ENCODE results near the gene SOCS3.

The SOCS3 gene

DNA sequence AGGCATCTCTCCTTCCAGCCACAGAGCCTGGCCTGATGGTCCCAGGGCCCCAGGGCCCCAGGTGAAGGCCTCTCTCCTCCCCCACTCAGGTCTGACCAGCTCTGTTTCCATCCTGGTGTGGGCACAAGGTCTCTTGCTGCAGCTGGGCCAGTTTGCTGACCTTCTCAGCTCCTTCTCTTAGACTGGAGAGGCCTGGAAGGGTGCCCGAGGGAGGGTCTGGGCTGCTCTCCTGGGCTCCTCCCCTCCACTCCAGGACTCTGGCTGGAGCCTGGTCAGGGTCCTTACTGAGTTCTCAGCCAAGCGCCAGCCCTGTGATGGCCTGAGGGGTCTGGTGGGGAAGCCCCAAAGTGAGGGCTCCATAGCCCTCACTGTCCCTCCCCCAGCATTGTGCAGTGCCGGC, 12.4 kb downstream of the SOCS3 start:
- H3F3A ChIP-seq (ENCODE audit: control insufficient read depth, insufficient read depth): no peaks in the 10 kb centered on the region
- TF ChIP-seq, protein P1, sequence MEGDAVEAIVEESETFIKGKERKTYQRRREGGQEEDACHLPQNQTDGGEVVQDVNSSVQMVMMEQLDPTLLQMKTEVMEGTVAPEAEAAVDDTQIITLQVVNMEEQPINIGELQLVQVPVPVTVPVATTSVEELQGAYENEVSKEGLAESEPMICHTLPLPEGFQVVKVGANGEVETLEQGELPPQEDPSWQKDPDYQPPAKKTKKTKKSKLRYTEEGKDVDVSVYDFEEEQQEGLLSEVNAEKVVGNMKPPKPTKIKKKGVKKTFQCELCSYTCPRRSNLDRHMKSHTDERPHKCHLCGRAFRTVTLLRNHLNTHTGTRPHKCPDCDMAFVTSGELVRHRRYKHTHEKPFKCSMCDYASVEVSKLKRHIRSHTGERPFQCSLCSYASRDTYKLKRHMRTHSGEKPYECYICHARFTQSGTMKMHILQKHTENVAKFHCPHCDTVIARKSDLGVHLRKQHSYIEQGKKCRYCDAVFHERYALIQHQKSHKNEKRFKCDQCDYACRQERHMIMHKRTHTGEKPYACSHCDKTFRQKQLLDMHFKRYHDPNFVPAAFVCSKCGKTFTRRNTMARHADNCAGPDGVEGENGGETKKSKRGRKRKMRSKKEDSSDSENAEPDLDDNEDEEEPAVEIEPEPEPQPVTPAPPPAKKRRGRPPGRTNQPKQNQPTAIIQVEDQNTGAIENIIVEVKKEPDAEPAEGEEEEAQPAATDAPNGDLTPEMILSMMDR (IDR thresholded peaks at IDR 0.05; ENCODE audit: low read depth, low read length, poor library complexity, severe bottlenecking): no peak
- no peak for TF ChIP-seq EZH2phosphoT487 (IDR thresholded peaks at IDR 0.05; ENCODE audit: borderline replicate concordance, low read length)

DNA sequence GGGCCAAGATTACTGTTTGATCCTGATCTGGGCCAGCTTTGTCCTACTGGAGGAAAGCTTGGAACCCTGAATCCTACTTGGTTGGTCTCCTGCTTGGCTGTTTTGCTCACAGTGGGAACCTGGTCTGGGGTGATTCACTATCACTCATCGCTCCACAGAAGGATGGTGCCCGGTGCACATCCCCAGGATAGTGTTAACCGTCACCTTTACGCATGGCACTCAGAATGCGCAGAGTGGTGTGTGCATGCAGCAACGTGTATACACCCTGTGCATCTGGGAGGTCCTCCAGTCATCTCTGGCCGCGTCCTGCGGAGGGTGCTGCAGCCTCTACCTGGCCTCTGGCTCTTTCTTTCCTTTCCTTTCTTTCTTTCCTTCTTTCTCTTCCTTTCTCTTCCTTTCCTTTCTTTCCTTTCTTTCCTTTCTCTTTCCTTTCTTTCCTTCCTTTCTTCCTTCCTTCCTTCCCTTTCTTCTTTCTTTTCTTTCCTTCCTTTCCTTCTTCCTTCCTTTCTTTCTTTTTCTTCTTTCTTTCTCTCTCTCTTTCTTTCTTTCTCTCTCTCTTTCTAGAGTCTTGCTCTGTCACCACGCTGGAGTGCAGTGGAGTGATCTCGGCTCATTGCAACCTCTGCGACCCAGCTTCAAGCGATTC, 13.1 kb downstream of the SOCS3 start:
- no peak for TF ChIP-seq EZH2phosphoT487 (IDR thresholded peaks at IDR 0.05; ENCODE audit: borderline replicate concordance, low read length)
- TF ChIP-seq, protein P1 (IDR thresholded peaks at IDR 0.05; ENCODE audit: low read depth, low read length, poor library complexity, severe bottlenecking): no peak
- H4K20me1 ChIP-seq (ENCODE audit: control insufficient read depth, insufficient read depth, low read depth, low read length): no peaks in the 10 kb centered on the region
- no peaks in the 10 kb centered on the region for H3K9me2 ChIP-seq (replicated peaks; ENCODE audit: control insufficient read depth, low read length)
- peaks cover 83% of the 10 kb centered on the region for H3K27me3 ChIP-seq (ENCODE audit: control insufficient read depth, low read length)
- H3K4me3 ChIP-seq (ENCODE audit: low read length): no peak overlapping the region
- peaks cover 42% of the 10 kb centered on the region for H3K4me1 ChIP-seq (ENCODE audit: control insufficient read depth, low read length)
- no peaks in the 10 kb centered on the region for H3K79me2 ChIP-seq (ENCODE audit: control insufficient read depth, low read length)
- H3F3A ChIP-seq (ENCODE audit: control insufficient read depth, insufficient read depth): no peaks in the 10 kb centered on the region
- no peaks in the 10 kb centered on the region for H3K9me3 ChIP-seq (ENCODE audit: control insufficient read depth, insufficient read depth, low read length)
- no peaks in the 10 kb centered on the region for H3K36me3 ChIP-seq (ENCODE audit: control insufficient read depth, low read length)
- no peak overlapping the region for H3K27ac ChIP-seq (ENCODE audit: low read depth, low read length)
- no peak overlapping the region for H3K4me2 ChIP-seq (ENCODE audit: low read length)

More for the DNA sequence above, 12.4 kb downstream of the SOCS3 start:
- no peaks in the 10 kb centered on the region for H3K36me3 ChIP-seq (ENCODE audit: control insufficient read depth, low read length)
- H3K27ac ChIP-seq (ENCODE audit: low read depth, low read length): no peak overlapping the region
- no peaks in the 10 kb centered on the region for H3K79me2 ChIP-seq (ENCODE audit: control insufficient read depth, low read length)
- no peaks in the 10 kb centered on the region for H4K20me1 ChIP-seq (ENCODE audit: control insufficient read depth, insufficient read depth, low read depth, low read length)
- H3K4me3 ChIP-seq (ENCODE audit: low read length): no peak overlapping the region
- peaks cover 85% of the 10 kb centered on the region for H3K27me3 ChIP-seq (ENCODE audit: control insufficient read depth, low read length)
- no peaks in the 10 kb centered on the region for H3K9me3 ChIP-seq (ENCODE audit: control insufficient read depth, insufficient read depth, low read length)
- peaks cover 43% of the 10 kb centered on the region for H3K4me1 ChIP-seq (ENCODE audit: control insufficient read depth, low read length)
- H3K9me2 ChIP-seq (replicated peaks; ENCODE audit: control insufficient read depth, low read length): no peaks in the 10 kb centered on the region
- H3K4me2 ChIP-seq (ENCODE audit: low read length): no peak overlapping the region

DNA sequence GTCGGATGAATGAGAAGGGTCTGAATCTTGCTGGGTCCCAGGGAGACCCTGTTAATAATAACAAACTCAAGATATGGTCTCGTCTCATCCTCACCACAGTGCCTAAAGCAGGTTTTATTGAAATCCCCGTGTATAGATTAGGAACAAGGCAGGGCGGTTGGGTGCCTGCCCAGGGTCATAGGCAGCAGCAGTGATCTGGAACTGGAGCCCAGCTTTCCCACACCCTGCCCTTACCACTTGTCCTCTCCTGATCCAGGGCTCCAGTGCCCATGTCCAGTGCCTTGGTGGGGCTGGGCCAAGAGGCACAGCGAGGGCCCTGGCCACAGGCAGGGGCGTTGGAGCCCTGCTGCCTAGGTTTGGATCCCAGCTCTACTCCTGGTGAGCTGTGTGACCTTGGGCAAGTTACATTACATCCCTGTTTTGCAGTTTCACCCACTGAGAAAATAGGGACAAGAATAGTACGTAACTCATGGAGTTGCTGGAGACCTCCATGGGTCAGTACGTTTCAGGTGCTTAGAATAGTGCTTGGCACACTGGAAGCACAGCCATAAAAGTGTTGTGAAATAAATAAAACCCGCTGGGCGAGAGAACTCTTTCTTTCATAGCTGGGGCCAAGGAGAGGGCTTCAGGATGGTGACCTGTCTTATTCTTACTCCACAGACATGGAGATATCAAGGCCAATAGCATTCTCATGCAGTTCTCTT, 13.9 kb downstream of the SOCS3 start:
- no peaks in the 10 kb centered on the region for H3K9me2 ChIP-seq (replicated peaks; ENCODE audit: control insufficient read depth, low read length)
- no peaks in the 10 kb centered on the region for H4K20me1 ChIP-seq (ENCODE audit: control insufficient read depth, insufficient read depth, low read depth, low read length)
- H3K36me3 ChIP-seq (ENCODE audit: control insufficient read depth, low read length): no peaks in the 10 kb centered on the region

More for the DNA sequence above, 13.9 kb downstream of the SOCS3 start:
- H3K9me3 ChIP-seq (ENCODE audit: control insufficient read depth, insufficient read depth, low read length): no peaks in the 10 kb centered on the region
- peaks cover 80% of the 10 kb centered on the region for H3K27me3 ChIP-seq (ENCODE audit: control insufficient read depth, low read length)
- no peak overlapping the region for H3K27ac ChIP-seq (ENCODE audit: low read depth, low read length)
- H3F3A ChIP-seq (ENCODE audit: control insufficient read depth, insufficient read depth): no peaks in the 10 kb centered on the region
- H3K4me1 ChIP-seq (ENCODE audit: control insufficient read depth, low read length): peaks cover 42% of the 10 kb centered on the region
- H3K4me2 ChIP-seq (ENCODE audit: low read length): no peak overlapping the region
- no peak for TF ChIP-seq EZH2phosphoT487 (IDR thresholded peaks at IDR 0.05; ENCODE audit: borderline replicate concordance, low read length)
- TF ChIP-seq, protein P1 (IDR thresholded peaks at IDR 0.05; ENCODE audit: low read depth, low read length, poor library complexity, severe bottlenecking): no peak
- H3K4me3 ChIP-seq (ENCODE audit: low read length): no peak overlapping the region
- no peaks in the 10 kb centered on the region for H3K79me2 ChIP-seq (ENCODE audit: control insufficient read depth, low read length)

Data from DOHH2 (cell line).